A673 (cell line): ENCODE results near the gene RASL12. TPM values are rescaled to one million over a fixed set of nuclear protein-coding genes. Genes with fewer than 3 reads are reported as not detected.

Experiments used
- BruUV-seq: library from RNA; stranded (reverse); fragments of 400-500 nt; replicated peaks from 2 replicates; lab custom pipeline; 2021; lab: Mats Ljungman, UMichigan
- CTCF ChIA-PET: fragments of 300-600 bp; sonication (Branson Sonifier 250); formaldehyde crosslinking; loops from one replicate; lab custom pipeline; 2022; ENCODE audit warnings: antibody characterized with exemption; lab: Charles Lee
- POLR2A ChIA-PET: fragments of 300-600 bp; sonication (Branson Sonifier 250); formaldehyde crosslinking; loops from one replicate; lab custom pipeline; 2022; ENCODE audit warnings: antibody characterized with exemption; ENCODE audit not compliant: low non-redundant PET; lab: Charles Lee
- DNase-seq: peaks from one replicate; pipeline ENCODE4 v3.0.0-alpha.2; 2015; ENCODE audit warnings: low spot score
- H3K27ac ChIP-seq: fragments of 200-600 bp; sonication (generic); 2 replicates; pipeline ENCODE4 v1.5.1; 2016; ENCODE audit warnings: mixed run types, low read depth, mild to moderate bottlenecking, mixed read lengths, antibody characterized with exemption, low read length; ENCODE audit not compliant: poor library complexity, severe bottlenecking
- H3K27me3 ChIP-seq: fragments of 200-600 bp; sonication (generic); replicated peaks from 2 replicates; pipeline ENCODE4 v1.6.1; 2017; ENCODE audit warnings: mixed run types, low read depth, mild to moderate bottlenecking, mixed read lengths, antibody characterized with exemption, low read length; ENCODE audit not compliant: insufficient read depth, poor library complexity
- H3K36me3 ChIP-seq: fragments of 200-600 bp; sonication (generic); 2 replicates; pipeline ENCODE4 v1.6.1; 2016; ENCODE audit warnings: mixed run types, mild to moderate bottlenecking, mixed read lengths, antibody characterized with exemption, low read length; ENCODE audit not compliant: insufficient read depth, poor library complexity, severe bottlenecking
- H3K4me1 ChIP-seq: fragments of 200-600 bp; sonication (generic); 2 replicates; pipeline ENCODE4 v1.6.1; 2017; ENCODE audit warnings: mixed run types, mild to moderate bottlenecking, mixed read lengths, antibody characterized with exemption, low read length; ENCODE audit not compliant: insufficient read depth, poor library complexity, severe bottlenecking
- H3K4me3 ChIP-seq: fragments of 200-600 bp; sonication (generic); 2 replicates; pipeline ENCODE4 v1.5.1; 2016; ENCODE audit warnings: low read depth, mixed run types, mild to moderate bottlenecking, mixed read lengths, low read length; ENCODE audit not compliant: poor library complexity, severe bottlenecking
- H3K9me3 ChIP-seq: fragments of 200-600 bp; sonication (generic); 2 replicates; pipeline ENCODE4 v1.6.1; 2016; ENCODE audit warnings: mixed run types, low read depth, mild to moderate bottlenecking, mixed read lengths, antibody characterized with exemption, low read length; ENCODE audit not compliant: poor library complexity, severe bottlenecking
- CTCF ChIP-seq: fragments of 300-800, 200-600 bp; sonication (generic); conservative IDR thresholded peaks from 2 replicates; pipeline ENCODE4 v1.5.1; 2017; ENCODE audit warnings: low read depth, mild to moderate bottlenecking, antibody characterized with exemption, low read length, moderate library complexity, mixed read lengths
- EZH2 ChIP-seq: fragments of 200-600 bp; sonication (generic); IDR thresholded peaks from 2 replicates; pipeline ENCODE4 v1.6.1; 2017; ENCODE audit warnings: borderline replicate concordance, low read depth, mild to moderate bottlenecking, mixed read lengths, antibody characterized with exemption, low read length; ENCODE audit not compliant: poor library complexity, severe bottlenecking
- intact Hi-C: fragments of 100-400 bp; cut with micrococcal nuclease; formaldehyde crosslinking; loops from one replicate; pipeline ENCODE4 v1.10.0; 2022; ENCODE audit not compliant: unreplicated experiment
- total RNA-seq: library from RNA; stranded (reverse); gene quantifications from 2 replicates; pipeline ENCODE4 v1.2.3, GENCODE V29; 2021

RASL12 gene
- total RNA-seq, 1 experiment from 2014 or later = 0.69 TPM

- no peaks in the 10 kb centered on the region for H3K36me3 ChIP-seq
- ChIA-PET CTCF (interaction anchor here (1.2 kb wide), 1 partner anchor 45 kb away, joined by 6 read pairs; no protein-coding TSS in a partner anchor), POLR2A (no interaction called here)
- BruUV-seq = no TSS peak
- no peak overlapping the region for H3K27ac ChIP-seq
- H3K27me3 ChIP-seq = no peaks in the 10 kb centered on the region
- TF ChIP-seq EZH2 (no peak), CTCF (no peak)
- no peaks in the 10 kb centered on the region for H3K9me3 ChIP-seq
- no peaks in the 10 kb centered on the region for H3K4me1 ChIP-seq
- no peak for DNase-seq
- intact Hi-C loops = no loop called here
- H3K4me3 ChIP-seq = no peak overlapping the region
Measured at GRCh38 chr15:65056868-65057548, 10.8 kb downstream of the RASL12 start.

DNA sequence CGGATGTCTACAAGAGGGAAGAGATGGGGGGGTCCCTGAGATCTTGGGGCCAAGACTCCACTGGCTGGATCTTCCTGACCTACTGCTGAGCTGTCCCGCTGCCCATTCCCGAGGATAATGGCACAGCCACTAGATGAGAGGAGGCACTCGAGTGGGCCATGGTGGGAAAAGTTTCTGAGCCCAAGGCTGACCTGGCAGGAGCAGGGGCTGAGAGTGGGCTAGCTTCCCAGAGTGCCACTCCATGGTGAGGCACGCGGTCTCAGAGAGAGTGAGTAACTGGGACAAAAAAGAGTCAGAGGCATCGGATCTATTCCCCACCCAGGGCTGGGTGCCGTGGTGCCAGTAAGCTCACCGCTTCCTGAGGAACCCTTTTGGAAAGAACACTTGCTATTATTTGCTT is 11.7 kb downstream of the RASL12 start:
- Histone ChIP-seq H3K36me3 (no peaks in the 10 kb centered on the region), H3K4me1 (no peaks in the 10 kb centered on the region), H3K27ac (no peak overlapping the region), H3K27me3 (no peaks in the 10 kb centered on the region), H3K4me3 (no peak overlapping the region), H3K9me3 (no peaks in the 10 kb centered on the region)
- no TSS peak for BruUV-seq
- CTCF ChIA-PET = interaction anchor here (1.2 kb wide), 1 partner anchor 45 kb away, joined by 6 read pairs; no protein-coding TSS in a partner anchor
- POLR2A ChIA-PET = no interaction called here
- TF ChIP-seq EZH2 = no peak
- TF ChIP-seq CTCF = no peak
- intact Hi-C loops = no loop called here
- DNase-seq = no peak

GRCh38 chr15:65055201-65055870 is 12.5 kb downstream of the RASL12 start:
- TF ChIP-seq CTCF (no peak), EZH2 (no peak)
- Histone ChIP-seq H3K4me1 (no peaks in the 10 kb centered on the region), H3K27ac (no peak overlapping the region), H3K4me3 (no peak overlapping the region), H3K36me3 (no peaks in the 10 kb centered on the region), H3K27me3 (no peaks in the 10 kb centered on the region), H3K9me3 (no peaks in the 10 kb centered on the region)
- DNase-seq = no peak
- intact Hi-C loops = no loop called here
- ChIA-PET POLR2A (interaction anchor here (0.6 kb wide), 1 partner anchor 831 kb away, joined by 6 read pairs; no protein-coding TSS in a partner anchor), CTCF (interaction anchor here (0.6 to 2.0 kb wide), 3 partner anchors 24 to 46 kb away, joined by 3 to 9 read pairs (median 3); no protein-coding TSS in a partner anchor)
- BruUV-seq = no TSS peak
